Breast epithelium (tissue), 3 donors: ENCODE data around the gene UBE2O.

Experiments
- POLR2AphosphoS5 ChIP-seq, 3 donors: sonication (generic); formaldehyde crosslinking; IDR thresholded peaks; one replicate each; pipeline ENCODE4 v1.6.1; 2017; ENCODE audit warnings: antibody characterized with exemption in 3 of 3
- TF ChIP-seq, protein P1 (sequence below), 3 donors: fragments of 450-650 bp; IDR thresholded peaks; one replicate each; pipeline ENCODE4 v1.5.1; 2016 to 2017; ENCODE audit warnings: antibody characterized with exemption in 3 of 3, mild to moderate bottlenecking in 3 of 3, moderate library complexity in 3 of 3

DNA sequence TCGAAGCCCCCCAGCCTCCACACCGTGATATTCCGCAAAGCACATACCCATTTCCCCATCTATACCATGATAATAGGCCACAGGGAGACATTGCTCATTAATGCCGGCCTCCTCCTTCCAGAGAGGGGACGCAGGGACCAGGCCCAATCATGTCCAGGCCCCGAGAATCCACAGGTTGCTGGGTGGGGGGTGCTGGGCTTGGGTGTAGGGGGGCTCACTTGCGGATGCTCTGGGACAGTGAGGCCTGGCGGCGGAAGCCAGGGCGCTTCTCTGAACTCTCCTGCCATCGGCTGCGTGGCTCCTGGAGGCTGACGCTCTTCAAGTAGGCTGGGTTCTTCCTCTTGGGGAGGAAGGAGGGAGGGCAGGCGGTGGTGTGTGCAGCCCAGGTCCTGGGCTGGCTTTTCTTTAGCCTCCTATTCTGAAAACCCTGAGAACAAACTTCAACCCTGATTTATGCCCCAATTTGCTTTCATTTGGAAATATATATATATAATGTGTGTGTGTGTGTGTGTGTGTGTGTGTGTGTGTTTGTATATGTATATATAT is 26.6 kb upstream of the UBE2O start:
- TF ChIP-seq, protein P1, sequence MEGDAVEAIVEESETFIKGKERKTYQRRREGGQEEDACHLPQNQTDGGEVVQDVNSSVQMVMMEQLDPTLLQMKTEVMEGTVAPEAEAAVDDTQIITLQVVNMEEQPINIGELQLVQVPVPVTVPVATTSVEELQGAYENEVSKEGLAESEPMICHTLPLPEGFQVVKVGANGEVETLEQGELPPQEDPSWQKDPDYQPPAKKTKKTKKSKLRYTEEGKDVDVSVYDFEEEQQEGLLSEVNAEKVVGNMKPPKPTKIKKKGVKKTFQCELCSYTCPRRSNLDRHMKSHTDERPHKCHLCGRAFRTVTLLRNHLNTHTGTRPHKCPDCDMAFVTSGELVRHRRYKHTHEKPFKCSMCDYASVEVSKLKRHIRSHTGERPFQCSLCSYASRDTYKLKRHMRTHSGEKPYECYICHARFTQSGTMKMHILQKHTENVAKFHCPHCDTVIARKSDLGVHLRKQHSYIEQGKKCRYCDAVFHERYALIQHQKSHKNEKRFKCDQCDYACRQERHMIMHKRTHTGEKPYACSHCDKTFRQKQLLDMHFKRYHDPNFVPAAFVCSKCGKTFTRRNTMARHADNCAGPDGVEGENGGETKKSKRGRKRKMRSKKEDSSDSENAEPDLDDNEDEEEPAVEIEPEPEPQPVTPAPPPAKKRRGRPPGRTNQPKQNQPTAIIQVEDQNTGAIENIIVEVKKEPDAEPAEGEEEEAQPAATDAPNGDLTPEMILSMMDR (IDR thresholded peaks at IDR 0.05), result no peak
- TF ChIP-seq POLR2AphosphoS5 (IDR thresholded peaks at IDR 0.05), result no peak
